Stimulated activated CD4-positive, alpha-beta T cell treated with anti-CD3 and anti-CD28 coated beads, Interleukin-2, amount 100 ng/mL, for 48 hours (primary cell): ENCODE results near the gene SMARCA4.
"Not testable (repeated sequence)": the region's sequence is repeated elsewhere in the genome, so short reads cannot be mapped to it uniquely, and the experiment has no call there.

ENCODE experiments used
- DNase-seq, 2 donors: peaks; one replicate each; pipeline ENCODE4 v3.0.0-alpha.2; 2020

SMARCA4 gene

DNA sequence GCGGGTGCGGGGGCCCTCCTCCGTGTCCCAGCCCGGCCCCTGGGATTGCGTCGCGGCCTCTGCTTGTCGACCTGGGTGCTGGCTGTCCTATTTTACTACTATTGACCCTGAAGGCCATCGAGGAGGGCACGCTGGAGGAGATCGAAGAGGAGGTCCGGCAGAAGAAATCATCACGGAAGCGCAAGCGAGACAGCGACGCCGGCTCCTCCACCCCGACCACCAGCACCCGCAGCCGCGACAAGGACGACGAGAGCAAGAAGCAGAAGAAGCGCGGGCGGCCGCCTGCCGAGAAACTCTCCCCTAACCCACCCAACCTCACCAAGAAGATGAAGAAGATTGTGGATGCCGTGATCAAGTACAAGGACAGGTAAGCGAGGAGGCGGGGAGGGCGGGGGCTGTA is 80.4 kb downstream of the SMARCA4 start:
- no peak for DNase-seq

DNA sequence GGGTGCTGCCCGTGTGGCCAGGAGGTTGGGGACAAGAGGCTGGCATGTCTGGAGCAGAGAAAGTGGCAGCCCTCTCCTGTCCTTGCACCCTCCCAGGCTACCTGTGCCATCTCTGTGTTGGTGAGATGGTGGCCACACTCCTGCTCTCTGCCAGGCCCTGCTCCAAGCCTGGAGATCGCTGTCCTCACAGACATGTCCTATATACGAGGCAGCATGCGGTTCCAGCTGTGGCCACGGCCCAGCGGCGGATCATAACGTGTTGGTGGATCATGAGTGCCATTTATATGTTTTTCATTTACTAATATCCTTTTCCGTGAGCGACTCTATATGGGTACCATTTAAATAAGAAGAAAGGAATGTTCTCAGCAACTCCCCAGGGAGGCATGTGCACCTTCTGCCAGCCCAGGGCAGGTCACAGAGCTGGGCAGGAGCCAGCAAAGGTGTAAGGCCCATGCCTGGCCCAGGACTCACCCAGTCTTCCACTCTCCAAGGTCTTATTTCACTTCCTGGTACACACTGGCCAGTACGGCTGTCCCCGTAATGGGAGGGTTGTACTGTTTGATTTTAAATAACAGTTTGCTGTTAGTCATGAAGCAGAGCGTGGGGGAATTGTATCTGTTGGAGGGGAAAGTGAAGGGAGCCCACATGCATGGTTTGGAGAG is 81.3 kb downstream of the SMARCA4 start:
- DNase-seq, result no peak

DNA sequence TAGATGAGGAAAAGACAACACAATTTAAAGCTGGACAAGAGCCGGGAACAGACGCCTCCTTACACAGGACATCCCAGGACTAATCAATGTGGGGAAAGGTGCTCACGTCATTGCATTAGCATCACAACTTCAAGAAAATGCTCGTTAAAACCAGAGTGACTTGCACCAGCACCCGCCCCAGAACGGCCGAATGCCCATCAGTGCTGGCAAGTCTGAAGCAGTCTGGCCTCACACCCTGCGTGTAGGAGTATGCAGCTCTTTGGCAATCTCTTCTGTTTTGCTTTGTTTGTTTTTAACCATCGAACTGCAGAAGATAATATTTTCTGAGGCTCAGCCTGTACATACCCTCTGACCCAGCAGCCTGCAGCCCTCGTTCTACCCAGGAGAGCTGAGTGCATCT is 83.6 kb downstream of the SMARCA4 start:
- no peak for DNase-seq

DNA sequence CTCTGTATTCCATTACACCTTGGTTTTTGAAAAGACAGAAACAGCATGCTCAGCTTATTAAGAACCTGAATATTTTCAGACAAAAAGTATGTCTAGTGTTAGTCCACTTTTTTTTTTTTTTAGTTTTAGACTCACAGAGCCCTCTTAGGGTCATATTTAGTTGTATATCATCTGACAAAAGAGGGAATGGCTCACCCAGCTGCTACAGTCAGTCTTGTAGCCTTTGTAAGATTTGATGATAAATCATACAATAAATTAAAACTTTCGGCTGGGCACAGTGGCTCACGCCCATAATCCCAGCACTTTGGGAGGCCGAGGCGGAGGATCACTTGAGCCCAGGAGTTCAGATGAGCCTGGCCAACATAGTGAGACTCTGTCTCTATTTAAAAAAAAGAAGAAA is 84.7 kb downstream of the SMARCA4 start:
- DNase-seq, result no peak

DNA sequence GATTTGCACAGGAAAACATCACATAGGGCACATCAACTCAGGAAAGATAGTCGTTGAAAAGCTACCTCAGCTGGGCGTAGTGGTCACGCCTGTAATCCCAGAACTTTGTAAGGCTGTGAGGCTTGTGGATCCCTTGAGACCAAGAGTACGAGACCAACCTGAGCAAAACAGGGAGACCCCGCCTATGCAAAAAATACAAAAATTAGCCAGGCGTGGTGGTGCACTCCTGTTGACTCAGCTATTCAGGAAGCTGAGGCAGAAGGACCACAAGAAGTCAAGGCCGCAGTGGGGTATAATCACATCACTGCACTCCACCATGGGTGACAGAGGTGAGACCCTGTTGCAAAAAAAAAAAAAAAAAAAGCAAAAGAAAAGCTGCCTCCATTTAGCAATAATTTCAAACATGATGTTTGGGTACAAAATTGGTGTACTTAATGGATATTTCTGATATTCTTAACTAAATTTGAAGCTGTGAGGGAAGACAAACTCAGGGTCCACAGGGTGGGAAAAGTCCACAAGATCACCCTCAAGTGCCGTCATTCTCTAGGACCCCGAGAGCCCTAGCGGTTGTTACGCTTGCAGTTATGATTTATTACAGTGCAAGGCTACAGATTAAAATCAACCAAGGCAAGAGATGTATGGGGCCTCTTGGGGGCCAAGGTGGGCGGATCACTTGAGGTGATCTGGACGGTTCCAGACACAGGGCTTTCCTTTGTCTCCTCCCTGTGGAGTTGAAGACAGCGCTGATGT is 86.0 kb downstream of the SMARCA4 start:
- no peak for DNase-seq

DNA sequence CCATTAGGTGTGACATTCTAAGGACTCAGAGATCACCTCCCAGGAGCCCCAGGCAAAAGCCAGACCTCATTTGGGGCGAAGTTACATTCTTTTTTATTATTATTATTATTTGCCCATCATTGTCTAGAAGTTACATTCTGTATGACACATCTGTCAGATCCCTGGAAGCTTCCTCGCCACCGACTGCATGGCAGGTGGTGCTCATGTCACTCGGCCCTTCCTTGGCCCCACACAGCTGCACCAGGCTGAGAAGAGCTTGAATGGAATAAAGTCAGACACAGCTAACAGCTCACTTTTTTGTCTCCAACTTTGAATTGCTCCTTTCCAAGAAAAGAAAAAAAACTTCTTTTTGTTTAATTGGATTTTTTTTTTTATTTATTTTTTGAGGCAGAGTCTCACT is 87.0 kb downstream of the SMARCA4 start:
- no peak for DNase-seq

DNA sequence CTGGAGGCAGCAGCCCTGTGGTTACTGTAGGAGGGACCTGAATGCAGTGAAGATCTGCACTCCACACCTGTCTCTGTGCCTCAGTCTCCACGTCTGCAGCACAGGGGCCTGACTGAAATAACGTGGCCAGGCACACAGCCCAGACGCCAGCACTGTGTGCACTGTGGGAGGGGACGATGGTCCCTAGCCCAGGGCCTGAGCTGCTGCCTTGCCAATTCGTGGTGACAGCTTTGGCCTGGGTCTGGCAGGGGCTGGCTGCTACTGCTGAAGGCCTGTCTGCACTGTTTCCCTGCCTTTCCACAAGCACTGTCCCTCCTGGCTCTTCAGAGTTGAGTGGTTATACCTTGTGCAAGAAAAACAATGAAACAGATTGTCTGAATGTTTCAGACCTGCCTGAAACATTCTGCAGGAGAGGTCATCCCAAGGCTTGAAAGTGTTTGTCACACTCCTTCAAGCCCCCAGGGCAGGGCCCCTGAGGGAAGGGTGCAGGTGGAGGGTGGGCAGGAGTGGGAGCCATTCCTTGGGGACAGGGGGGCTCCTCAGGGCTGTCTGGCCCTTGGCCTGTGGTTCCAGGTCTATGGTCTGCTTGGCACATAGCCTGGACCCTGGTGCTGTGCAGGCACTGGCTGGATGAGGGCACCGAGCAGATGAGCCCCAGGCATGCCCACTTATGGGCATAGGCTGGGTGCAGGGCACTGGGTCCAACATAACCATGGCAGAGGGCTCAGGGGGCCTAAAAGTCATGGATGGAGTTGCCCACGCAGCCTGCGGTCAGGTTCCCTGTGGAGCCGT is 89.7 kb downstream of the SMARCA4 start:
- DNase-seq, result no peak

DNA sequence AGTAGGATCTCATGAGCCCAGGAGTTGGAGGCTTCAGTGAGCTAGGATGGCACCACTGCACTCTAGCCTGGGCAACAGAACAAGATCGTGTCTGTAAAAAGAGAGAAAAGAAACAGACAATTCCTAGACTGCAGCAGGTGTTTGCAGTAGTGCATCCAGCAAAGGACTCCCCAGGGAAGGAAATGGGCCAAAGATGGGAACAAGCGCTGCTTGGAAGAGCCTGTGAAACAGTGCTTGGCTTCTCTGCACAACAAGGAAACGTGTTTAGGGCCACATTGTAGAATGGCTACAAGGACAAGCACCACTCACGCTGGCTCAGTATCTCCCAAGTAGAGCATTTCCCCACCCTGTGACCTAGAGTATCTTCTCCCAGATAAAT is 93.0 kb downstream of the SMARCA4 start:
- DNase-seq, result no peak

DNA sequence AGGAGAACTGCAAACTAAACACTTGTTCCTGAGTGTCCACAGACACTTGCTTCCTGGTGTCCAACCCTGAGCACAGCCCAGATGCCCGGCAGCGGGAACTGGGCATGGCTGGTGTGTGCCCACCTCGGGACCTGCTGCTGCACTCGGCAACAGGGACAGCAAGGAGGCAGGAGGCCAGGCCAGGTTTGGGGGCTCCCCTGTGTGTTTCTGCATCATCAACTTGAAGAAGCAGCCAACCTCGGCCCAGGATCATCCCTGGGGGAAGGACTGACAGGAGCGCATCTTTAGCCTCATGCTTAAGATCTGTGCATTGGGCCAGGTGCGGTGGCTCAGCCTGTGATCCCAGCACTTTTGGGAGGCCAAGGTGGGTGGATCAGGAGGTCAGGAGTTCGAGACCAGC is 93.4 kb downstream of the SMARCA4 start:
- DNase-seq, result no peak

DNA sequence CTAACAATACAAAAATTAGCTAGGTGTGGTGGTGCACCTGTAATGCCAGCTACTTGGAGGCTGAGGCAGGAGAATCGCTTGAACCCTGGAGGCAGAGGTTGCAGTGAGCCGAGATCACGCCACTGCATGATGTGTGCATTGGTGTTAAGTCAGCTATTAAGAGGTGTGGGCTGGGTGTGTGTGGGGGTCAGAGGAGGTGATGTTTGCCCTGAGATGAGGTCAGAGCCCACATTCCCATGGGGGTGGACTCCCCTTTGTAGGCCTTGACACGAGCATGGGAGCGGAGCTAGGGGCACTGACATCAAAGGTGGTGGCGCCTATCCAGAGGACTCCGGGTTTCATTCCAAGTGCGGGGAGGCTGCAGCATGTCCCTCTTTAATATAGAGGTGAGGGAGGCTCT is 93.8 kb downstream of the SMARCA4 start:
- DNase-seq, result no peak

DNA sequence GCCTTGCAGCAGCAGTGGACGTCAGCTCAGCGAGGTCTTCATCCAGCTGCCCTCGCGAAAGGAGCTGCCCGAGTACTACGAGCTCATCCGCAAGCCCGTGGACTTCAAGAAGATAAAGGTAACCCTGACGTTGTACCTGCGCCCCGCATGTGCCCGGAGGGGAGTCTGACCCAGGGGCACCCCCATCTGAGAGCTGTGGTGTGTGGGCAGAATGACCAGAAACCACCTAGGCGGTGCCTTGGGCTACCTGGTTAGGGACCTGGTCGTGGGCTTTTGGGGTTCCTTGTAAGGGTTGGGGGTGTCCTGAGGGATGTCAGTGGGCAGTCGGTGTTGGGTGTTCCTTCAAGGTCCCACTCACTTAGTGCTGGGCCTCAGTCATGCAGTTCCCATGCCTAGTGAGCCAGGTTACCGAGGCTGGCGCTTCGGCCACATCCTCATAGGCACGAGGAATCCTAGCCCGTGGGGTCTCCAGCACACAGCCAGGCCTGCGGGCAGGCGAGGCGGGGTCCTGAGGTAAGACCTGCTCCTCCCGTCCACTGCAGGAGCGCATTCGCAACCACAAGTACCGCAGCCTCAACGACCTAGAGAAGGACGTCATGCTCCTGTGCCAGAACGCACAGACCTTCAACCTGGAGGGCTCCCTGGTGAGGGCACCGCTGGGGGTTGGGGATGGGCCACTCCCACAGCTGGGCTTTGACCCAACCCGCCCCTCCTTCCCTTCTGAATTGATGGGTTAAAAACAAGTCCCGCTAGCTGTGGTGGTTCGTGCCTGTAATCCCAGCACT is 97.6 kb downstream of the SMARCA4 start:
- DNase-seq, result no peak

DNA sequence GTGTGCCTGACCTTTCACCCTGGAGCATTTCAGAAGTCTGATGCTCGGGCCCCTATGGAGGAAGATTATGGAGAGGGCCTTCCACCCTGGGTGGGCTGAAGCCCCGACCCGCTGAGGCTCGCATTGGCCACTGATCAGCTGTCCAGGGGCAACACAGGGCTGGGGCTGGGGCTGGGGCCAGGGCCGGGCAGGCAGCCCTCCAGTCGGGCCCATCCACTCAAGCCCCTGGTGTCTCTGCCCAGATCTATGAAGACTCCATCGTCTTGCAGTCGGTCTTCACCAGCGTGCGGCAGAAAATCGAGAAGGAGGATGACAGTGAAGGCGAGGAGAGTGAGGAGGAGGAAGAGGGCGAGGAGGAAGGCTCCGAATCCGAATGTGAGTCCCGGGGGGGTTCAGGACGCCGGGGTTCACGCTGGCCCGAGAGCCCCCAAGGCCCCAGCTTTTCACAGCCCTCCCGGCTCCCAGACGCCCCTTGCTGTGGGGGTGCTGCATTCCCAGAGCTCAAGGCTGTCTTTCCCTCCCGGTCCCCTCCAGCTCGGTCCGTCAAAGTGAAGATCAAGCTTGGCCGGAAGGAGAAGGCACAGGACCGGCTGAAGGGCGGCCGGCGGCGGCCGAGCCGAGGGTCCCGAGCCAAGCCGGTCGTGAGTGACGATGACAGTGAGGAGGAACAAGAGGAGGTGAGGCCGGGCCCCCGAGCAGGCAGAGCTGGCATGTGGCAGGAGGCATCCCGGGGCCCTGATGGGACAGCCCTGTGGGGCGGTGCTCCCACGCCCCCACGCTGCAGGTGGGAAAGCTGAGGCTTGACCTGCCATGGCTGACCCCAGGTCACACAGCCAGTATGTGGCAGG is 98.9 kb downstream of the SMARCA4 start:
- no peak for DNase-seq

DNA sequence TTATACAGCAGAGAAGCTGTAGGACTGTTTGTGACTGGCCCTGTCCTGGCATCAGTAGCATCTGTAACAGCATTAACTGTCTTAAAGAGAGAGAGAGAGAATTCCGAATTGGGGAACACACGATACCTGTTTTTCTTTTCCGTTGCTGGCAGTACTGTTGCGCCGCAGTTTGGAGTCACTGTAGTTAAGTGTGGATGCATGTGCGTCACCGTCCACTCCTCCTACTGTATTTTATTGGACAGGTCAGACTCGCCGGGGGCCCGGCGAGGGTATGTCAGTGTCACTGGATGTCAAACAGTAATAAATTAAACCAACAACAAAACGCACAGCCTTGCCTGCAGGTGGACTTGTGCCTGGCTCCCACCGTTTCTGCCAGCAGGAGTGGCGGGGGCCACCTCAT is 101.1 kb downstream of the SMARCA4 start:
- no peak for DNase-seq

DNA sequence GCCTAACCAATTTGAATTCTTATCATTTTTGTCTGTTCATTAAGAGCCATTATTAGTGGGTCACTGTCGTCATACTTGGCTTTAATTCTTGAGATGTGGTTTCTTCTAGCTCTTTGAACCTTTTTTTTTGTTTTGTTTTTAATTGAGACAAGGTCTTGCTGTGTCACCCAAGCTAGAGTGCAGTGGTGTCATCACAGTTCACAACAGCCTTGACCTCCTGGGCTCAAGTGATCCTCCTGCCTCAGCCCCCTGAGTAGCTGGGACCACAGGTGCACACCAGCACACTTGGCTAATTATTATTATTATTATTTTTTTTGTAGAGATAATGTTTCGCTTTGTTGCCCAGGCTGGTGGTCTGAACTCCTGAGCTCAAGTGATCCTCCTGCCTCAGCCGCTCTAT is 102.6 kb downstream of the SMARCA4 start:
- no peak for DNase-seq

DNA sequence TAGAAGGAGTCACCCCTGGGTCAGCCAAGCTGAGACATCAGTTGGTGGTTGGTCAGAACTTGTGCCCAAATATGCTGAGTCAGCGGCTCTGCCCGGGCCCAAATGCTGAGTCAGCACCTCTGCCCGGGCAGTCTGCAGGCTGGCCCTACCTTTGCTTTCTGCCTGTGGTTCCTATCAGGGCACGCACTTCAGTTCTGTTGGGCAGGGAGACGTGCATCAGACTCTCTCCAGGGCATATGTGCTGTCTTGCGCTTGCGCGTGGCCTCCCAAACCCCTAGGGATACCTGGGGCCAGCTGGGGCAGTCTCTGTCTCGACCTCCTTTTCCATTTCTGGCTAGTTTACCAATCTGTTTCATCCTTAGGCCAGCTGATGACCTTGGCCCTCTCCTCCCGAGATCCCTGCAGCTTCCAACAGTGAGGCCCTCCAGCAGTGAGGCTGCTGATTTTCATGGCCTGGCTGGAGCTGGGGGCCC is 104.0 kb downstream of the SMARCA4 start:
- no peak for DNase-seq

DNA sequence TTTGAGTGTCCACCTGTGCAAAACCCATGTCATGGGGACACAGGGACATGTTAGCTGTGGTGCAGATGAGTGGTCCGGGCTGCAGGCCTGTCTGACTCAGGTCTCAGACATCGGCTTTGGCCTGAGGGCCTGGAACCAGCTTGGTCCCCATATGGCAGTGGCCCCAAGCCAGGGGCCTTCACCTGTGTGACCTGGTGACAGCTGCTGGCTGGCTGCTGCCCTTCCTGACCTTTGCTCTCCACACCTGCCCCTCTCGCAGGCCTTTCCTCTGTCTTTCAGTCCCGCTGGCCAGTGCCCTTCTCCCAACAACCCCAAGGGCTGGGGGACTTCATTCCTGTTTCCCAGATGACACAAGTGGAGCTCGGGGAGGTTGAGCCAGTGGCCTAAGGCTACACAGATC is 105.5 kb downstream of the SMARCA4 start:
- DNase-seq, result no peak

DNA sequence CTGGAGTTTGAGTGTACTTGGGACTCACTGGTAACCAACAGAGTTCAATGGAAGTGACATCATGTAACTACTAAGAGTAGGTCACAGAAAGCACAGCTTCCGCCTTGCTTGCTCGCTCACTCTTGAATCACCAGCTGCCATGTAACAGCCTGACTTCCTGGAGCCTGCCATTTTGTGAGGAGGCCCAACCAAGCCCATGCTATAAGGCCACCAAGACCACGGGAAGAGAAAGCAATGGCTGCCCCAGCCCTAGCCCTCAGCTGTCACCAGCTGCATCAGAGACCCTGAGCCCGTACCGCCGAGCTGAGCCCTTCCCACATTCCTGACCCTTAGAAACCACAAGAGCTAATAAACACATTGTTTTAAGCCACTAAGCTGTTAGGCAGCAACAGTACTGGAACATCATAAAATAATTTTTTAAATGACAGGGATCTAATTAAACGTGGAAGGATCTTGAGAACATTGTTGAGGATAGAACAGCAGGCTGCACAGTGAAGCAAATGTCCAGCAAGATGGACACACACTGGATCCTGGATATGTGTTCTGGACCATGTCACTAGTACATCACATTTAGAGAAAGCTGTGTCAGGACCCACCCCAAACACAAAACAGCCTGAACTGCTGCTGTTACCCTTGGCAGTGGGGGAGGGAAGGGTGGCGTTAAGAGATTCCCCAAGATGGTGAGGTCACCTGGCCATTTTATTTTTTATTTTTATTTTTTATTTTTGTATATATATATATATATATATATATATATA is 106.7 kb downstream of the SMARCA4 start:
- DNase-seq, result no peak

DNA sequence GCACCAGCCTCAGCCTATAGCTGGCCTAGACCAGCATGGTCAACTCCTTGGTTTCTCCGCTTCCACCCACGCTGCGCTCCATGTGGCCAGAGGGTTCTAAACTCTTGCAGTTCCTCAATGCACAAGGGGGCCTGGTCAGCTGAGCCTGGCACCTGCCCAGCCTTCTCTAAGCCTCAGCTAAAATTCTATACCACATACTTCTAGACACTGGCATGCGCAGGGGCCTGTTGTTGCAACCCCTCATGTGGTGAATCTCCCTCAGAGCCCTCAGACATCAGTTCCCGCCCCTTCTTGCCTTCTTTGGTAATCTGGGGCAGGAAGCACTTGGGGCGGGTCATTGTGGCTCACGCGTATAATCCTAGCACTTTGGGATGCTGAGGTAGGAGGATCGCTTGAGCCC is 108.7 kb downstream of the SMARCA4 start:
- DNase-seq, result no peak

DNA sequence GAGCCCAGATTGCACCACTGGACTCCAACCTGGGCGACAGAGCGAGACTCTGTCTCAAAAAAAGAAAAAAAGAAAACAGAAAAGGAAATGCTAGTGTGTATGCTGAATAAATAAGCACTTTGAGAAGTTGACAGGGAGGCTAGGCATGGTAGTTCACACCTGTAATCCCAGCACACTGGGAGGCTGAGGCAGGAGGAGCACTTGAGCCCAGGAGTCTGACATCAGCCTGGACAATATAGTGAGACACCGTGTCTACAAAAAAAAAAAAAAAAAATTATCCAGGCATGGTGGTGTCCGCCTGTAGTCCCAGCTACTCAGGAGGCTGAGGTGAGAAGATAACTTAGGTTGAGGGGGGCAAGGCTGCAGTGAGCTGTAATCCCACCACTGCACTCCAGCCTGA is 109.3 kb downstream of the SMARCA4 start:
- no peak for DNase-seq

DNA sequence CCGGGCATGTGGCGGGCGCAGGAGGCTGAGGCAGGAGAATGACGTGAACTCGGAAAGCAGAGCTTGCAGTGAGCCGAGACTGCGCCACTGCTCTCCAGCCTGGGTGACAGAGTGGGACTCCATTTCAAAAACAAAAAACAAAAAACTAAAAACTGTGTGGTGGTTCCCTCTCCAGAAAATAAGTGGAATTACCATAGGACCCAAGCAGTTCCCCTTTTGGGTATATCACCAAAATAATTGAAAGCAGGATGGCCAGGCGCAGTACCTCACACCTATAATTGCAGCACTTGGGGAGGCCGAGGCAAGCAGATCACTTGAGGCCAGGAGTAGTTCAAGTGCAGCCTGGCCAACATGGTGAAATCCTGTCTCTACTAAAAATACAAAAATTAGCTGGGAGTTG is 112.7 kb downstream of the SMARCA4 start:
- DNase-seq, result no peak

DNA sequence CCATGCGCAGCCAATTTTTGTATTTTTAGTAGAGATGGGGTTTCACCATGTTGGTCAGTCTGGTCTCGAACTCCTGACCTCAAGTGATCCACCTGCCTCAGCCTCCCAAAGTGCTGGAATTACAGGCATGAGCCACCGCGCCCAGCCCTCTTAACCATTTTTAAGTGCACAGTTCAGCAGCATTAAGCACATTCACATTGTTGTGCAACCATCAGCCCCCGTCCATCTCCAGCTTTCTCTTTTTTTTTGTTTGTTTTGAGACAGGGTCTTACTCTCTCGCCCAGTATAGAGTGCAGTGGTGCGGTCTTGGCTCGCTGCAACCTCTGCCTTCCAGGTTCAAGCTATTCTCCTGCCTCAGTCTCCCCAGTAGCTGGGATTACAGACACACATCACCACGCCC is 116.0 kb downstream of the SMARCA4 start:
- not testable (repeated sequence) for DNase-seq
